K562 (cell line): ENCODE measurements around the gene RIMBP3C. TPM values are rescaled to one million over a fixed set of nuclear protein-coding genes. Genes with fewer than 3 reads are reported as not detected.

Experiments
- CAMTA2 ChIP-seq: fragments of 250-450 bp; sonication (Bioruptor Pico); conservative IDR thresholded peaks from 2 replicates; pipeline ENCODE4 v1.5.1; 2022
- EGR1 ChIP-seq: fragments of 450-650 bp; conservative IDR thresholded peaks from 2 replicates; pipeline ENCODE4 v1.6.1; 2017; ENCODE audit warnings: mild to moderate bottlenecking
- HDAC3 ChIP-seq: fragments of 450-650 bp; IDR thresholded peaks from 2 replicates; pipeline ENCODE4 v1.6.1; 2018; ENCODE audit warnings: borderline replicate concordance, mild to moderate bottlenecking, moderate library complexity; ENCODE audit not compliant: partially characterized antibody
- HEY1 ChIP-seq: fragments of 250-450 bp; sonication (Bioruptor Pico); IDR thresholded peaks from 2 replicates; pipeline ENCODE4 v1.5.0; 2020; ENCODE audit warnings: mild to moderate bottlenecking, moderate library complexity, borderline replicate concordance
- HNRNPL ChIP-seq: fragments of 200-400 bp; formaldehyde crosslinking; IDR thresholded peaks from 2 replicates; pipeline ENCODE4 v1.6.1; 2017; ENCODE audit warnings: low read depth, mild to moderate bottlenecking, low read length
- KLF1 ChIP-seq: fragments of 450-650 bp; IDR thresholded peaks from 2 replicates; pipeline ENCODE4 v1.6.1; 2016; ENCODE audit warnings: missing genetic modification characterization, missing compliant biosample characterization
- LEF1 ChIP-seq: fragments of 450-650 bp; IDR thresholded peaks from 2 replicates; pipeline ENCODE4 v1.6.1; 2016; ENCODE audit warnings: mild to moderate bottlenecking
- MAFG ChIP-seq: fragments of 450-650 bp; conservative IDR thresholded peaks from 2 replicates; pipeline ENCODE4 v1.6.1; 2016; ENCODE audit warnings: missing genetic modification characterization, missing compliant biosample characterization
- MAZ ChIP-seq, 2 experiments: fragments of 450-650 bp in 1 of 2; sonication (generic) in 1 of 2; formaldehyde crosslinking; IDR thresholded peaks in 1 of 2; conservative IDR thresholded peaks in 1 of 2; 2 replicates each; pipeline versions ENCODE4 v1.4.0 to v1.5.0; 2020; ENCODE audit warnings: mild to moderate bottlenecking in 1 of 2, missing genetic modification reagents in 1 of 2
- MEIS2 ChIP-seq: fragments of 450-650 bp; IDR thresholded peaks from 2 replicates; pipeline ENCODE4 v1.6.1; 2014; ENCODE audit warnings: mild to moderate bottlenecking; ENCODE audit not compliant: partially characterized antibody
- NFATC3 ChIP-seq: fragments of 450-650 bp; IDR thresholded peaks from 2 replicates; pipeline ENCODE4 v1.6.1; 2017; ENCODE audit warnings: mild to moderate bottlenecking
- NFE2L1 ChIP-seq: fragments of 450-650 bp; IDR thresholded peaks from 2 replicates; pipeline ENCODE4 v1.6.1; 2016; ENCODE audit warnings: missing genetic modification characterization, low read depth, mild to moderate bottlenecking, missing compliant biosample characterization, moderate library complexity, borderline replicate concordance
- NFYB ChIP-seq: IDR thresholded peaks from 2 replicates; pipeline ENCODE4 v1.6.1; 2011; ENCODE audit warnings: mild to moderate bottlenecking, moderate library complexity; ENCODE audit not compliant: insufficient read length; ENCODE audit errors: extremely low read depth
- NUFIP1 ChIP-seq: fragments of 450-650 bp; IDR thresholded peaks from 2 replicates; pipeline ENCODE4 v1.6.1; 2018; ENCODE audit not compliant: partially characterized antibody
- OTX1 ChIP-seq: fragments of 450-650 bp; formaldehyde crosslinking; IDR thresholded peaks from 2 replicates; pipeline ENCODE4 v1.4.0; 2022; ENCODE audit warnings: mild to moderate bottlenecking
- SP1 ChIP-seq: sonication (generic); formaldehyde crosslinking; IDR thresholded peaks from 2 replicates; pipeline ENCODE4 v1.8.1; 2022; ENCODE audit warnings: mild to moderate bottlenecking, missing genetic modification reagents
- STAG1 ChIP-seq: sonication (generic); formaldehyde crosslinking; IDR thresholded peaks from 2 replicates; pipeline ENCODE4 v1.5.0; 2020; ENCODE audit warnings: missing genetic modification reagents, borderline replicate concordance
- TRIM24 ChIP-seq, 2 experiments: fragments of 450-650 bp; IDR thresholded peaks; 2 replicates each; pipeline ENCODE4 v1.6.1; 2016
- TRIM28 ChIP-seq: fragments of 450-650 bp; IDR thresholded peaks from 2 replicates; pipeline ENCODE4 v1.6.1; 2017
- U2AF1 ChIP-seq: fragments of 200-400 bp; formaldehyde crosslinking; optimal IDR thresholded peaks from 2 replicates; pipeline ENCODE3; 2017; ENCODE audit warnings: mild to moderate bottlenecking, low read depth, low read length, moderate library complexity
- YY1 ChIP-seq, 3 experiments: IDR thresholded peaks; 2 replicates each; pipeline ENCODE4 v1.6.1; 2011; ENCODE audit warnings: low read length in 2 of 3, mild to moderate bottlenecking in 2 of 3, moderate library complexity in 2 of 3, borderline replicate concordance in 1 of 3, control low read depth in 1 of 3, low read depth in 1 of 3; ENCODE audit not compliant: insufficient read depth in 3 of 3, insufficient replicate concordance in 2 of 3, control insufficient read depth in 1 of 3, insufficient read length in 1 of 3; ENCODE audit errors: extremely low read depth in 1 of 3
- ZBTB12 ChIP-seq: fragments of 250-450 bp; sonication (Bioruptor Pico); IDR thresholded peaks from 2 replicates; pipeline ENCODE4 v1.4.0; 2020
- ZBTB34 ChIP-seq: fragments of 250-450 bp; sonication (Bioruptor Pico); IDR thresholded peaks from 2 replicates; pipeline ENCODE4 v1.8.0; 2021; ENCODE audit warnings: mild to moderate bottlenecking, moderate library complexity
- ZFPM2 ChIP-seq: fragments of 250-450 bp; sonication (Bioruptor Pico); IDR thresholded peaks from 2 replicates; pipeline ENCODE4 v1.5.1; 2022; ENCODE audit warnings: mild to moderate bottlenecking
- ZNF124 ChIP-seq: sonication (generic); formaldehyde crosslinking; IDR thresholded peaks from 2 replicates; pipeline ENCODE4 v1.8.1; 2022; ENCODE audit warnings: missing genetic modification reagents
- ZNF165 ChIP-seq: fragments of 250-450 bp; sonication (Bioruptor Pico); IDR thresholded peaks from 2 replicates; pipeline ENCODE4 v1.4.0; 2020; ENCODE audit warnings: borderline replicate concordance
- ZNF232 ChIP-seq: sonication (generic); formaldehyde crosslinking; IDR thresholded peaks from 2 replicates; pipeline ENCODE4 v1.8.0; 2022; ENCODE audit warnings: mild to moderate bottlenecking, missing genetic modification reagents
- ZNF239 ChIP-seq: fragments of 250-450 bp; sonication (Bioruptor Pico); IDR thresholded peaks from 2 replicates; pipeline ENCODE4 v1.4.0; 2020; ENCODE audit warnings: mild to moderate bottlenecking
- ZNF253 ChIP-seq: fragments of 250-450 bp; sonication (Bioruptor Pico); conservative IDR thresholded peaks from 2 replicates; pipeline ENCODE4 v1.6.1; 2021; ENCODE audit warnings: mild to moderate bottlenecking
- ZNF354B ChIP-seq: fragments of 250-450 bp; sonication (Bioruptor Pico); IDR thresholded peaks from 2 replicates; pipeline ENCODE4 v1.4.0; 2020
- ZNF589 ChIP-seq: fragments of 200-800 bp; sonication (Bioruptor generic); IDR thresholded peaks from 2 replicates; pipeline ENCODE4 v1.6.1; 2016; ENCODE audit warnings: low read depth, missing genetic modification characterization, missing compliant biosample characterization
- ZNF75A ChIP-seq: fragments of 450-650 bp; formaldehyde crosslinking; IDR thresholded peaks from 2 replicates; pipeline ENCODE4 v1.4.0; 2020; ENCODE audit warnings: mild to moderate bottlenecking
- polyA plus RNA-seq, 8 experiments: library from polyadenylated mRNA; depleted of rRNA in 4 of 8; stranded (reverse) in 5 of 8; unstranded in 3 of 8; fragments of >200 nt; fragmentation: Nextera tagmentation in 2 of 8; fragmentation: Illumina TruSeq in 1 of 8; extraction: Ambion mirVana in 2 of 8; extraction: Trizol in 1 of 8; gene quantifications; 2 replicates each; pipeline versions ENCODE4 v1.2.1 to v1.2.3, GENCODE V29; 2011 to 2014; ENCODE audit warnings: inconsistent platforms in 1 of 8, missing spikeins in 1 of 8
- total RNA-seq, 7 experiments: library from RNA; depleted of rRNA in 6 of 7; stranded (reverse); fragments of >200 nt in 6 of 7; fragmentation: Illumina TruSeq in 2 of 7; extraction: Trizol in 2 of 7; gene quantifications; 2 replicates each; pipeline versions ENCODE4 v1.2.1 to v1.2.3, GENCODE V29; 2011 to 2021; ENCODE audit warnings: low replicate concordance in 1 of 7

Gene RIMBP3C
- total and polyA plus RNA-seq, 9 of the 15 experiments (the other 6 are each of a cell fraction or from before 2014, with no cell fraction given): 0.09 to 0.98 (median 0.17) TPM; not detected in 2

GRCh38 chr22:21571679-21572078 is 20.4 kb upstream of the RIMBP3C start (continued):
- TF ChIP-seq ZNF354B (CRISPR knock-in tag) (no peak), CAMTA2 (CRISPR knock-in tag) (no peak), HNRNPL (no peak), NUFIP1 (no peak), HEY1 (CRISPR knock-in tag) (no peak), NFATC3 (no peak), YY1 (IDR thresholded peaks at IDR 0.05; ENCODE audit: borderline replicate concordance in 1 of 3, control insufficient read depth in 1 of 3, extremely low read depth in 1 of 3, insufficient read depth in 3 of 3, insufficient read length in 1 of 3, insufficient replicate concordance in 2 of 3, low read depth in 1 of 3, low read length in 2 of 3) (no peak), NFE2L1 (no peak), LEF1 (no peak), ZNF75A (CRISPR knock-in tag) (no peak), ZBTB34 (CRISPR knock-in tag) (no peak), ZNF253 (0 out of 2 replicates have a peak, but pooled peaks have one; percentile 39), ZFPM2 (CRISPR knock-in tag) (0 out of 2 replicates have a peak, but pooled peaks have one; percentile 15), OTX1 (CRISPR knock-in tag) (peak; percentile 1; the same call in 1 of the 2 replicates), ZNF124 (CRISPR knock-in tag) (no peak), SP1 (CRISPR knock-in tag) (no peak; the same call in 1 of the 2 replicates), STAG1 (CRISPR knock-in tag) (no peak), ZNF232 (CRISPR knock-in tag) (no peak), ZNF239 (no peak), TRIM24 (IDR thresholded peaks at IDR 0.05) (no peak), HDAC3 (no peak), MEIS2 (no peak), ZBTB12 (no peak), U2AF1 (no peak), MAZ (CRISPR knock-in tag; conservative IDR thresholded peaks at IDR 0.05 in 1 of 2, IDR thresholded peaks at IDR 0.05 in 1 of 2) (no peak), NFYB (no peak), ZNF165 (CRISPR knock-in tag) (no peak), KLF1 (0 out of 2 replicates have a peak, but pooled peaks have one; percentile 28), EGR1 (no peak), MAFG (tag) (no peak), ZNF589 (CRISPR knock-in tag) (no peak), TRIM28 (no peak)
